Psoas muscle (tissue), 8 donors: ENCODE measurements around the gene TMEM207. TPM values are rescaled to one million over a fixed set of nuclear protein-coding genes. Genes with fewer than 3 reads are reported as not detected.

ENCODE experiments used
- ATAC-seq, 4 donors: fragments of 200-7000 bp; cut with Tn5 transposase; one replicate each; pipeline ENCODE4 v1.9.1; 2020; ENCODE audit warnings: moderate library complexity in 3 of 4, mild to moderate bottlenecking in 2 of 4
- DNase-seq, 2 donors: peaks; one replicate each; pipeline ENCODE4 v3.0.0-alpha.2; 2020
- H3K27ac ChIP-seq: fragments of 200-600 bp; one replicate; pipeline ENCODE4 v1.8.0; 2022
- H3K27me3 ChIP-seq, 3 donors: fragments of 200-600 bp in 1 of 3; one replicate each; pipeline versions ENCODE4 v1.6.1 to v1.8.0; 2013 to 2022; ENCODE audit warnings: low read length in 2 of 3, mild to moderate bottlenecking in 2 of 3, moderate library complexity in 1 of 3; ENCODE audit not compliant: insufficient read depth in 3 of 3
- H3K36me3 ChIP-seq, 2 donors: fragments of 200-600 bp in 1 of 2; one replicate each; pipeline versions ENCODE4 v1.6.1 to v1.8.0; 2013 to 2022; ENCODE audit warnings: low read depth in 1 of 2, mild to moderate bottlenecking in 1 of 2, moderate library complexity in 1 of 2; ENCODE audit not compliant: insufficient read depth in 1 of 2
- H3K4me1 ChIP-seq: fragments of 200-600 bp; one replicate; pipeline ENCODE4 v1.8.0; 2022
- H3K4me3 ChIP-seq: fragments of 200-600 bp; one replicate; pipeline ENCODE4 v1.8.0; 2022; ENCODE audit warnings: mild to moderate bottlenecking
- H3K9me3 ChIP-seq: fragments of 200-600 bp; one replicate; pipeline ENCODE4 v1.8.0; 2022
- CTCF ChIP-seq: fragments of 200-600 bp; IDR thresholded peaks from one replicate; pipeline ENCODE4 v1.8.0; 2022; ENCODE audit warnings: antibody characterized with exemption
- WGBS, 3 donors: extraction: QIAGEN DNeasy Blood & Tissue Kit; methylation state at CpG; one replicate each; pipeline versions ENCODE4 v1.1.6 to v1.1.7; 2013; 5-methylcytosine and 5-hydroxymethylcytosine counted together
- intact Hi-C, 2 donors: fragments of 100-400 bp; cut with DNase I; formaldehyde crosslinking; loops; one replicate each; pipeline versions ENCODE4 v1.11.0 to v1.14.2; 2022
- long read RNA-seq, 2 donors: library from polyadenylated mRNA; unstranded; transcript quantifications; one replicate each; pipeline ENCODE4 v2.0.0, GENCODE V29; 2021
- polyA plus RNA-seq, 3 donors: library from polyadenylated mRNA; stranded (reverse); fragments of 200-250 nt; gene quantifications; one replicate each; pipeline ENCODE4 v1.2.3, GENCODE V29; 2013
- total RNA-seq, 4 donors: library from RNA; stranded (reverse); fragmentation: NEBNext Ultra II Directional in 2 of 4; extraction: Animal tissue kit (Norgen Biotek cat#: 25700) in 2 of 4; gene quantifications; one replicate each; pipeline versions ENCODE4 v1.2.1 to v1.2.4, GENCODE V29; 2021 to 2023
- donor health status: healthy with polysubstance abuse.
- donor health status: DM: no; HTN: no; CAD: no; lungs with moderate emphysema.
- donor health status: Bipolar disorder and iron deficiency.
- donor health status: healthy.
- donor health status: DM: yes; HTN: yes; CAD: no.
- donor health status: DM: no; HTN: no; CAD: no.
- donor health status: DM: no; HTN: no; CAD: no.
- donor health status: DM: yes; HTN: yes; CAD: no.

The TMEM207 gene
- total RNA-seq, result not detected
- not detected for polyA plus RNA-seq
- long read RNA-seq, donor 1, result 0 reads
- long read RNA-seq, donor 2, result 0 reads

DNA sequence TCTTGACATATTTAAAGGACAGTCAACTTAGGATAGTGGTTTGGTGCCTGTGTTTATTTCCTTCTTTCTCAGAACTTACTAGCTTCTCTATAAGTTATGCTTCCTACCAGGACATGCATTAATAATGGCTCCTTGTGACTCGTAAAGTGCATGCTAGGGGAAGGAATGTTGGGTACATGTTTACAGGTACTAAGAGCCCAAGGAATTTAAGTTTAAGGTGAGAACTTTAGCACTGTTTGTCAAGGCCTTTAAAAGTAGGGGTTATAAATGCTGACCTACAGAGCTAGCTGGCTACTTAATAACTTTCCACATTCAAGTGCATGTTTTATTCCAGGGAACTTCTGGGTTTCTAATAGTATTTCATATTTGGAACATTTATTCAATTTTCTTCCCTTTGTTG lies at the start of gene TMEM207:
Gene TMEM207 (minus strand): TSS at position 101 of the 400 bp plus-strand sequence. CDS start 92 bp downstream, at position 9.
- H3K36me3 ChIP-seq, result no peaks in the 10 kb centered on the region
- H3K4me3 ChIP-seq, result no peak within 1 kb of the TSS
- DNase-seq (no peak), ATAC-seq (no peak)
- no peaks in the 10 kb centered on the region for H3K9me3 ChIP-seq
- no peak for TF ChIP-seq CTCF
- no peak within 1 kb of the TSS for H3K27ac ChIP-seq
- H3K27me3 ChIP-seq, result peaks cover 0 to 2% (median 0%) of the 10 kb centered on the region in 3 donors
- intact Hi-C loops, result no loop called here
- no peaks in the 10 kb centered on the region for H3K4me1 ChIP-seq
- WGBS, 3 donors, result 80 to 92% (median 83%) methylated on average over 1 of the region's 1 CpG

GRCh38 chr3:190499122-190499521 lies 49.4 kb upstream of the TMEM207 start:
- ATAC-seq, result no peak
- WGBS, 3 donors, result 42 to 55% (median 48%) methylated on average over 2 of the region's 2 CpGs
- intact Hi-C loops, result no loop called here

DNA sequence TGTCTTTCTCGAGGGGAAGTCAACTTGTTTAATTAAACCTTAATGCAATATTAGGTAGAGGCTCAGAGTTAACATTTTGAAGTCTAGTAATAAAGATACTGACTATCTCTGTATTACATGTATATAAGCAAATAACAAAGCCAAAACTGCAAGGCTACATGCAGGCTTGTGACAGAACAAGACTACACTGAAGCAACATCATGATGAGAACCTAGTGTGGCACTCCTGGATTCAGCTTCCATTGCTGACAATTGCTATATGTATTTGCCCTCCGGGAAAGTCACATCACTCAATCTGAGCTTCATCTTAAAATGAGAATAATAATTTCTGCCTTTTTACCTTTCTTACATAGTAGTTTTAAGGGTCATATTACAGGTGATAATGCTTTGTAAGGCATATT lies 48.6 kb upstream of the TMEM207 start:
- 67 to 78% (median 70%) methylated on average over 2 of the region's 2 CpGs for WGBS, 3 donors
- H3K4me3 ChIP-seq, result no peak overlapping the region
- no peaks in the 10 kb centered on the region for H3K27me3 ChIP-seq
- DNase-seq (no peak), ATAC-seq (peak in 1 of 4 donors; percentile 51)
- peak overlapping the region; percentile 41 for H3K27ac ChIP-seq
- H3K4me1 ChIP-seq, result no peaks in the 10 kb centered on the region
- intact Hi-C loops, result no loop called here
- H3K36me3 ChIP-seq, result no peaks in the 10 kb centered on the region
- H3K9me3 ChIP-seq, result no peaks in the 10 kb centered on the region
- no peak for TF ChIP-seq CTCF

More at GRCh38 chr3:190499122-190499521, 49.4 kb upstream of the TMEM207 start:
- no peak for DNase-seq
- Histone ChIP-seq H3K27me3 (no peaks in the 10 kb centered on the region), H3K36me3 (no peaks in the 10 kb centered on the region), H3K4me3 (no peak overlapping the region), H3K4me1 (no peaks in the 10 kb centered on the region), H3K27ac (no peak overlapping the region), H3K9me3 (no peaks in the 10 kb centered on the region)
- TF ChIP-seq CTCF, result no peak

DNA sequence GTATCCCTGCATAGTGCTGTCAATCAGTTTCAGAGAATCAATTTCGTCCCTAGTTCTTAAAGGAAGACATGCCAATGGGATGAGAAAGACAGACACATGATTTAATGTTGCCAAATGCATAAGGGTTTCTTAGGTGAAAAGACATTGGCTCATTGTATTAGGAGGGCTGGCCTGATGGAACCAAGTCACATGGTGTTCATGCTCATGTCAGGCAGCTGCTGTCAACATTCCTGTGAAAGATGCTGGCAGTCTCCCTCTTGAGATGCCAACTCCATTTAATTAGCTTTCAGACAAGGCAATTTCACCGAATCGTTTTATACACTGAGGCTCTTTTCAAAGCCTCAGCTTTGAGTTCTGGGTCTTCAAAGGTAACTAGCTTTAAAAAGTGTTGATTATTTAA lies 48.1 kb upstream of the TMEM207 start:
- Histone ChIP-seq H3K27me3 (no peaks in the 10 kb centered on the region), H3K27ac (peak overlapping the region; percentile 41), H3K4me1 (no peaks in the 10 kb centered on the region), H3K9me3 (no peaks in the 10 kb centered on the region), H3K4me3 (no peak overlapping the region), H3K36me3 (no peaks in the 10 kb centered on the region)
- intact Hi-C loops, result no loop called here
- no peak for DNase-seq
- no peak for TF ChIP-seq CTCF
- 30 to 46% (median 33%) methylated on average over 3 of the region's 3 CpGs for WGBS, 3 donors
- ATAC-seq, result peak; percentile 76 to 91 (median 90)

- no peaks in the 10 kb centered on the region for H3K27me3 ChIP-seq
- H3K9me3 ChIP-seq, result no peaks in the 10 kb centered on the region
- H3K36me3 ChIP-seq, result no peaks in the 10 kb centered on the region
- no peak for TF ChIP-seq CTCF
- intact Hi-C loops, result no loop called here
- 6 to 16% (median 8%) methylated on average over 1 of the region's 1 CpG for WGBS, 3 donors
- ATAC-seq (peak in 1 of 4 donors; percentile 60), DNase-seq (no peak)
- H3K4me1 ChIP-seq, result peaks cover under 1% of the 10 kb centered on the region
- no peak overlapping the region for H3K27ac ChIP-seq
- H3K4me3 ChIP-seq, result no peak overlapping the region
These were observed 47.2 kb upstream of the TMEM207 start for GRCh38 chr3:190496859-190497258.
